ENCODE measurements around the gene ZNF669.

Gene ZNF669

DNA sequence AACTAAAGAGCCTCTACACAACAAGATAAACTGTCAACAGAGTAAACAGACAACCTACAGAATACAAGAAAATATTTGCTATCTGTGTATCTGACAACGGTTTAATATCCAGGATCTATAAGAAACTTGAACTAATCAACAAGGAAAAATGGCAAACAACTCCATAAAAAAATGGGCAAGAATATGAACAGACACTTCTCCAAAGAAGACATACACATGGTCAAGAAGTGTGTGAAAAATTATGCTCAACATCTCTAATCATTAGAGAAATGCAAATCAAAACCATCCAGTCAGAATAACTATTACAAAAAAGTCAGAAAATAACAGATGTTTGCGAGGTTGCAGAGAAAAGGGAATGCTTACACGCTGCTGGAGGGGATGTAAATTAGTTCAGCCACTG, 33.5 kb downstream of the ZNF669 start:
- POLR2A ChIA-PET = no interaction called here
- no peak for DNase-seq (ENCODE audit: extremely low spot score)
- CTCF ChIA-PET = no interaction called here
- TF ChIP-seq, protein P1, sequence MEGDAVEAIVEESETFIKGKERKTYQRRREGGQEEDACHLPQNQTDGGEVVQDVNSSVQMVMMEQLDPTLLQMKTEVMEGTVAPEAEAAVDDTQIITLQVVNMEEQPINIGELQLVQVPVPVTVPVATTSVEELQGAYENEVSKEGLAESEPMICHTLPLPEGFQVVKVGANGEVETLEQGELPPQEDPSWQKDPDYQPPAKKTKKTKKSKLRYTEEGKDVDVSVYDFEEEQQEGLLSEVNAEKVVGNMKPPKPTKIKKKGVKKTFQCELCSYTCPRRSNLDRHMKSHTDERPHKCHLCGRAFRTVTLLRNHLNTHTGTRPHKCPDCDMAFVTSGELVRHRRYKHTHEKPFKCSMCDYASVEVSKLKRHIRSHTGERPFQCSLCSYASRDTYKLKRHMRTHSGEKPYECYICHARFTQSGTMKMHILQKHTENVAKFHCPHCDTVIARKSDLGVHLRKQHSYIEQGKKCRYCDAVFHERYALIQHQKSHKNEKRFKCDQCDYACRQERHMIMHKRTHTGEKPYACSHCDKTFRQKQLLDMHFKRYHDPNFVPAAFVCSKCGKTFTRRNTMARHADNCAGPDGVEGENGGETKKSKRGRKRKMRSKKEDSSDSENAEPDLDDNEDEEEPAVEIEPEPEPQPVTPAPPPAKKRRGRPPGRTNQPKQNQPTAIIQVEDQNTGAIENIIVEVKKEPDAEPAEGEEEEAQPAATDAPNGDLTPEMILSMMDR (IDR thresholded peaks at IDR 0.05; ENCODE audit: control extremely low read depth, extremely low read depth, low read depth, missing control alignments) = no peak

DNA sequence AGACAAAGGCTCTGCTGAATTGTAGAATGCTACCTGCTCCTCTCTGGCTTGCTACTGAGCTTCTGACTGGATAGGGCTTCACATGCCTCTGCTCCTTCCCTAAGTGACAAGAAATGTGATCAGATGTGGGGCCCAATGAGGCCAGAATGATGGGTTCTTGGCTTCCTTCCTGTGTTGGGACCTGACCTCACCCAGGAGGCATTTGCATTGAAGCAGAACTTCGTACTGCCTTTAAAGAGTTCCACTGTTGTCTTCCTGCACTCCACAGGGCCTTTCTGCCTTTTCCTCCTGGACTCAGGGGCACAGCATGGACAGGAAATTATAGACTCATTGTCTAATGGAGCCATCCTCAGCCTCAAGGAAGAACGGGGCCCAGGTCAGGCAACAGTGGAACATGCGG, 39.9 kb downstream of the ZNF669 start:
- CTCF ChIA-PET = no interaction called here
- DNase-seq (ENCODE audit: extremely low spot score) = no peak
- POLR2A ChIA-PET = no interaction called here
- TF ChIP-seq, protein P1 (IDR thresholded peaks at IDR 0.05; ENCODE audit: control extremely low read depth, extremely low read depth, low read depth, missing control alignments) = no peak

GRCh38 chr1:247060771-247061170, 43.4 kb downstream of the ZNF669 start:
- TF ChIP-seq, protein P1 (IDR thresholded peaks at IDR 0.05; ENCODE audit: control extremely low read depth, extremely low read depth, low read depth, missing control alignments) = no peak
- ChIA-PET CTCF (interaction anchor here (1.3 kb wide), 1 partner anchor 14 kb away, joined by 4 read pairs; no protein-coding TSS in a partner anchor), POLR2A (no interaction called here)
- DNase-seq (ENCODE audit: extremely low spot score) = no peak

GRCh38 chr1:247056071-247056470, 48.1 kb downstream of the ZNF669 start:
- CTCF ChIA-PET = interaction anchor here (1.2 kb wide), 1 partner anchor 22 kb away, joined by 3 read pairs; the partner anchor contains the start of gene ZNF670
- DNase-seq (ENCODE audit: extremely low spot score) = no peak
- TF ChIP-seq, protein P1 (IDR thresholded peaks at IDR 0.05; ENCODE audit: control extremely low read depth, extremely low read depth, low read depth, missing control alignments) = no peak
- POLR2A ChIA-PET = no interaction called here

- DNase-seq (ENCODE audit: extremely low spot score) = no peak
- ChIA-PET CTCF (interaction anchor here (0.6 to 1.3 kb wide), 4 partner anchors 12 to 26 kb away, joined by 3 read pairs; partner anchors contain the start of gene ZNF670), POLR2A (no interaction called here)
- TF ChIP-seq, protein P1 (IDR thresholded peaks at IDR 0.05; ENCODE audit: control extremely low read depth, extremely low read depth, low read depth, missing control alignments) = no peak
These were observed 49.2 kb downstream of the ZNF669 start for GRCh38 chr1:247054992-247055415.
